ENCODE measurements around the gene SYT13.

The SYT13 gene

GRCh38 chr11:45210846-45211245 is 75.3 kb downstream of the SYT13 start:
- Histone ChIP-seq H3K4me3 (replicated peaks; ENCODE audit: low read depth, low read length) (no peak overlapping the region), H3K36me3 (ENCODE audit: control insufficient read depth, insufficient read depth, low read length) (no peaks in the 10 kb centered on the region), H3K27me3 (replicated peaks; ENCODE audit: control insufficient read depth, insufficient read depth, low read length) (no peaks in the 10 kb centered on the region)
- no peak for DNase-seq (ENCODE audit: extremely low read depth, insufficient read length)
- no peak for TF ChIP-seq CTCF (IDR thresholded peaks at IDR 0.05; ENCODE audit: insufficient read depth, low read length, poor library complexity, severe bottlenecking)

GRCh38 chr11:45209891-45210699 is 76.0 kb downstream of the SYT13 start:
- H3K36me3 ChIP-seq (ENCODE audit: control insufficient read depth, insufficient read depth, low read length), result no peaks in the 10 kb centered on the region
- no peak for TF ChIP-seq CTCF (IDR thresholded peaks at IDR 0.05; ENCODE audit: insufficient read depth, low read length, poor library complexity, severe bottlenecking)
- no peak for DNase-seq (ENCODE audit: extremely low read depth, insufficient read length)
- H3K4me3 ChIP-seq (replicated peaks; ENCODE audit: low read depth, low read length), result no peak overlapping the region
- H3K27me3 ChIP-seq (replicated peaks; ENCODE audit: control insufficient read depth, insufficient read depth, low read length), result no peaks in the 10 kb centered on the region

DNA sequence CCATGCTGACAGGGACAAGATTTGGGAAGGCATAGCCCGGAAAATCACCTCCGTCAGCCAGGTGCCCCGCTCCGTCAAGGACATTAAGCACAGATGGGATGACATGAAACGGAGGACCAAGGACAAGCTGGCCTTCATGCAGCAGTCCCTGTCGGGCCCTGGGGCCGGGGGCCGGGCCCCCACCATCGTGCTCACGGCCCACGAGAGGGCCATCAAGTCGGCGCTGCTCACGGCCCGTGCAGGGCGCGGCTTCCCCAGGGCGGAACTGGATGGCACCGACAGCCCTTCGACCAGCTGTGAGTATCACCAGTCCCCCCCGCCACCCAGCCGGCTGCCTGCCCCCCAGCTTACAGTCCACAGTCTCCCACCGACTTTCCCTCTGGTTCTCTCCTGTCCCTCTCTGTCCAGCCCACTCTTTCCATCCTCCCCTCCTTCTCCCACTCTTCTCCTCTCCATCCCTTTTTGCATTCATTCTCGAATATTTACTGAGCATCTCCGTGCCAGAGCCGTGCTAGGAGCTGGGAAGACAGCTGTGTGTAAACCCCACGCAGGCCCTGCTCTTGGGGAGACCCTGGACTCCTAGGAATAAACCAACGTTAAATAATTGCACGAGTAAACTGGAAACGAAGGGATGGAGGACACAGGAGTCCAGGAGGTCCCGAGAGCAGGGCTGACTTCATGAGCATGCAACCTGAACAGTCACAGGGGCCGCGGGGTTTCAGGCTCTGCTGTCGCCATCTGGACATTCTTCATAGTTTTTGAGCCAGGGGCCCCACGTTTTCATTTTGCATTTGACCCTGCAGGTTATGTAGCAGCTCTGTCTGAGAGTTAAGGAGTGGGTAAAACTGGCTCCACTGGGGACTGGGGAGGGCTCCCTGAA is 76.9 kb downstream of the SYT13 start:
- Histone ChIP-seq H3K36me3 (ENCODE audit: control insufficient read depth, insufficient read depth, low read length) (no peaks in the 10 kb centered on the region), H3K4me3 (replicated peaks; ENCODE audit: low read depth, low read length) (no peak overlapping the region), H3K27me3 (replicated peaks; ENCODE audit: control insufficient read depth, insufficient read depth, low read length) (no peaks in the 10 kb centered on the region)
- TF ChIP-seq CTCF (IDR thresholded peaks at IDR 0.05; ENCODE audit: insufficient read depth, low read length, poor library complexity, severe bottlenecking), result no peak
- DNase-seq (ENCODE audit: extremely low read depth, insufficient read length), result no peak

DNA sequence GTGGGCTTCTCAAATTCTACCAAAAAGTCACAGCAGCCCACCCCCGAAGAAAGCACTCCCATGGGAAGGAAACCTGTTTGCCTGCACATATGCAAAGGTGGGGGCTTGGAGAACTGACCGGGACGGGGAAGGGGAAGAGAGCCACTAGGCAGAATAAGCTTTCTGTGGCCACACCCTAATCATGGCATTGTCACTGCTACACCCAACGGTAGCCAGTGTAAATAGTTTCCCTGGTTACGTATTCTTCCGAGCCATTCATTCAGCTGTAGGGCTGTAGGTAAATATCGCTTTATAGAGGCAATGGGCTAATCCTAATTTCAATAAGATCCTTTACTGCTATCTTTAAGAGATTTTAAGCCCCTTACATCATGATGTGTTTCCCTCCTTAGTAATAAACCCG is 78.0 kb downstream of the SYT13 start:
- DNase-seq (ENCODE audit: extremely low read depth, insufficient read length), result no peak
- TF ChIP-seq CTCF (IDR thresholded peaks at IDR 0.05; ENCODE audit: insufficient read depth, low read length, poor library complexity, severe bottlenecking), result no peak

DNA sequence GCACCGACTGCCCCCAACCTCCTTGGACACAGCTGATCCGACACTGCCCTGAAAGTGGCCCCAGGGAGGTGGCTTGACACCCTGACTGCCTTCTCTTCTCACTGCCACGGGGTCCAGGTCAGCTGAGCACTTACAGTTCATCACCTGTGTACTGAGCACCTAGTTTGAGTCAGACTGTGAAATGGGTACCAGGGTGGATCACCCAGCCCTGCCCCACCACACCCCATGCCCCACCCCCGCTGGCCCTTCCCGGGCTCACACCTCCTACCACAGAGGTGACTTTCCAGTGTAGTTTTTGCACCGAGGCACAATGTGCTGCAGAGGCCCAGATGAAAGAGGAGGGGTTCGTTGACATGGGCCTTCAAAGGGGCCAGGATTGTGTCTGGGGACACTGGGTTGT is 80.2 kb downstream of the SYT13 start:
- H3K27me3 ChIP-seq (replicated peaks; ENCODE audit: control insufficient read depth, insufficient read depth, low read length), result no peaks in the 10 kb centered on the region
- no peaks in the 10 kb centered on the region for H3K36me3 ChIP-seq (ENCODE audit: control insufficient read depth, insufficient read depth, low read length)
- H3K4me3 ChIP-seq (replicated peaks; ENCODE audit: low read depth, low read length), result no peak overlapping the region
- no peak for DNase-seq (ENCODE audit: extremely low read depth, insufficient read length)
- TF ChIP-seq CTCF (IDR thresholded peaks at IDR 0.05; ENCODE audit: insufficient read depth, low read length, poor library complexity, severe bottlenecking), result no peak

More for the DNA sequence above, 78.0 kb downstream of the SYT13 start:
- Histone ChIP-seq H3K36me3 (ENCODE audit: control insufficient read depth, insufficient read depth, low read length) (no peaks in the 10 kb centered on the region), H3K27me3 (replicated peaks; ENCODE audit: control insufficient read depth, insufficient read depth, low read length) (no peaks in the 10 kb centered on the region), H3K4me3 (replicated peaks; ENCODE audit: low read depth, low read length) (no peak overlapping the region)

Data from GM06990 (cell line).